NB4 (cell line): ENCODE measurements around the gene AFAP1.
"Not testable (repeated sequence)": the region's sequence is repeated elsewhere in the genome, so short reads cannot be mapped to it uniquely, and the experiment has no call there.

Experiments used
- DNase-seq: peaks from one replicate; pipeline ENCODE4 v3.0.0; 2010; ENCODE audit warnings: low read depth
- H3K4me3 ChIP-seq: one replicate; pipeline ENCODE4 v1.5.1; 2011; ENCODE audit warnings: mild to moderate bottlenecking, low read depth, low read length, moderate library complexity
- MYC ChIP-seq: IDR thresholded peaks from 2 replicates; pipeline ENCODE4 v1.6.1; 2011; ENCODE audit warnings: low read depth, low read length
- POLR2A ChIP-seq: IDR thresholded peaks from 2 replicates; pipeline ENCODE4 v1.6.1; 2011; ENCODE audit warnings: mild to moderate bottlenecking; ENCODE audit not compliant: insufficient read length; ENCODE audit errors: extremely low read depth
- TF ChIP-seq, protein P1 (sequence below): IDR thresholded peaks from 2 replicates; pipeline ENCODE4 v1.6.1; 2011; ENCODE audit warnings: low read depth, low read length
- TF ChIP-seq, protein P2 (sequence below): IDR thresholded peaks from one replicate; pipeline ENCODE4 v1.5.1; 2012; ENCODE audit warnings: low read depth, low read length

AFAP1 gene

GRCh38 chr4:7924570-7924969 is 15.1 kb downstream of the AFAP1 start:
- TF ChIP-seq, protein P1, sequence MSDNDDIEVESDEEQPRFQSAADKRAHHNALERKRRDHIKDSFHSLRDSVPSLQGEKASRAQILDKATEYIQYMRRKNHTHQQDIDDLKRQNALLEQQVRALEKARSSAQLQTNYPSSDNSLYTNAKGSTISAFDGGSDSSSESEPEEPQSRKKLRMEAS: no peak
- TF ChIP-seq POLR2A: no peak
- no peak for TF ChIP-seq MYC
- TF ChIP-seq, protein P2, sequence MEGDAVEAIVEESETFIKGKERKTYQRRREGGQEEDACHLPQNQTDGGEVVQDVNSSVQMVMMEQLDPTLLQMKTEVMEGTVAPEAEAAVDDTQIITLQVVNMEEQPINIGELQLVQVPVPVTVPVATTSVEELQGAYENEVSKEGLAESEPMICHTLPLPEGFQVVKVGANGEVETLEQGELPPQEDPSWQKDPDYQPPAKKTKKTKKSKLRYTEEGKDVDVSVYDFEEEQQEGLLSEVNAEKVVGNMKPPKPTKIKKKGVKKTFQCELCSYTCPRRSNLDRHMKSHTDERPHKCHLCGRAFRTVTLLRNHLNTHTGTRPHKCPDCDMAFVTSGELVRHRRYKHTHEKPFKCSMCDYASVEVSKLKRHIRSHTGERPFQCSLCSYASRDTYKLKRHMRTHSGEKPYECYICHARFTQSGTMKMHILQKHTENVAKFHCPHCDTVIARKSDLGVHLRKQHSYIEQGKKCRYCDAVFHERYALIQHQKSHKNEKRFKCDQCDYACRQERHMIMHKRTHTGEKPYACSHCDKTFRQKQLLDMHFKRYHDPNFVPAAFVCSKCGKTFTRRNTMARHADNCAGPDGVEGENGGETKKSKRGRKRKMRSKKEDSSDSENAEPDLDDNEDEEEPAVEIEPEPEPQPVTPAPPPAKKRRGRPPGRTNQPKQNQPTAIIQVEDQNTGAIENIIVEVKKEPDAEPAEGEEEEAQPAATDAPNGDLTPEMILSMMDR: no peak
- H3K4me3 ChIP-seq: no peak overlapping the region
- no peak for DNase-seq

- H3K4me3 ChIP-seq: no peak overlapping the region
- no peak for TF ChIP-seq MYC
- TF ChIP-seq POLR2A: no peak
- no peak for DNase-seq
Measured at GRCh38 chr4:7924163-7924562, 15.5 kb downstream of the AFAP1 start.

DNA sequence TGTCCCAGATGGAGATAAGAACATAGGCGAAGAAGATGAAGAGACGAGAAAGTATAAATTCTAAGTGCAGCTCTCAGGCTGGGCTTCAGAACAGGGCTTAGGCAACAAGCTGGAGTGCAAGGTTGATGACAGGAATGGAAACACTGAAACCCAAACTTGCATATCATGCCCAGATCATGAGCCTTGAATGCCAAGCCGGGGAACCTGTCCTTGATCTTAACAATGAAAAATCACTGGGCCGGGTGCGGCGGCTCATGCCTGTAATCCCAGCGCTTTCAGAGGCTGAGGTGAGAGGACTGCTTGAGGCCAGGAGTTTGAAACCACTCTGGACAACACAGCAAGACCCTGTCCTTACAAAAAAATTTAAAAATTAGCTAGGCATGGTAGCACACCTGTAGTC is 17.2 kb downstream of the AFAP1 start:
- no peak for DNase-seq
- no peak overlapping the region for H3K4me3 ChIP-seq
- TF ChIP-seq MYC (no peak), POLR2A (no peak)
- TF ChIP-seq, protein P1: no peak
- TF ChIP-seq, protein P2: no peak

GRCh38 chr4:7918981-7919380 is 20.7 kb downstream of the AFAP1 start:
- DNase-seq: no peak
- H3K4me3 ChIP-seq: no peak overlapping the region
- no peak for TF ChIP-seq MYC
- TF ChIP-seq, protein P1: no peak
- no peak for TF ChIP-seq POLR2A
- TF ChIP-seq, protein P2: no peak

- not testable (repeated sequence) for H3K4me3 ChIP-seq, DNase-seq
Measured at GRCh38 chr4:7918187-7918586, 21.5 kb downstream of the AFAP1 start.

DNA sequence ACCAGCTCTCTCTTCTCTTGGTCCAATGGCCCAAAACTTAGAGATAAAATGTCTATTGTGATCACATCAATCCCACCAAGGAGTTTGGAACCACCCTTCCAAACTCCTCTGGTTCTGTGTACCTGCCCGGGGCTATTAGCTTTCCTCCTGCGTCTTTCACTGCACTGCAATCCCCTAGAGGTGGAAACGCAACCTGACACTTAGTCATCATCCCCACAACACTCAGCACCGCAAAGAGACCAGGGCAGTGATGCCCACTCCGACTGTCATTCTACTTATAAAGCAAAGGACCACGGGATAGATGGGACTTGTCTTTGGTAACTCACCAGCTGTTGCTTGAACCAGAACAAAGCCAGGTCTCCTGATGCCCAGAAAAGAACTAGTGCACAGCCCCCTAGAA is 22.0 kb downstream of the AFAP1 start:
- no peak overlapping the region for H3K4me3 ChIP-seq
- TF ChIP-seq POLR2A: no peak
- TF ChIP-seq, protein P1: no peak
- TF ChIP-seq MYC: no peak
- TF ChIP-seq, protein P2: no peak
- no peak for DNase-seq

DNA sequence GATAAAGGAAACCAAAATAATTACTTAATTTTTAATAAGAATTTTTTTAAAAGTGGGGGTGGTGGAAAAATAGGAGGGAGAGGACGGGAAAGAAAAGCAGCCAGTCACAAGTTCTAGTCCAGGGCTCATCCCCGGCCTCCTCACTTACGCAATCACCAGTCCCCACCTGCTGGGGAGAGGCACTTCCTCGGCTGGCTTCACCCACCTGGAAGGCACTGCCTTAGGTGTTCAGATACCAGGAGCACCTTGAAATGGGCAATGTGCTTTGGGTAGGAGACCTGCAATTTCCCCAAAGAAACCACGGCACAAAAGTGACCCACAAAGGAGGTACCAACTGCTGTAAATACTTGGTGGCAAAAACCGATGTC is 23.8 kb downstream of the AFAP1 start:
- no peak overlapping the region for H3K4me3 ChIP-seq
- DNase-seq: no peak
- TF ChIP-seq, protein P1: no peak
- TF ChIP-seq, protein P2: no peak
- TF ChIP-seq MYC (no peak), POLR2A (no peak)
